Urothelium cell line (cell line): ENCODE measurements around the gene PDK3.

Source experiments
- DNase-seq: peaks from one replicate; pipeline ENCODE4 v3.0.0; 2011; ENCODE audit warnings: low spot score, mixed read lengths
- FAIRE-seq: peaks from 2 replicates; lab custom pipeline; 2011; peaks lifted over from hg19 to GRCh38; lab: Jason Lieb, UNC

Gene PDK3

DNA sequence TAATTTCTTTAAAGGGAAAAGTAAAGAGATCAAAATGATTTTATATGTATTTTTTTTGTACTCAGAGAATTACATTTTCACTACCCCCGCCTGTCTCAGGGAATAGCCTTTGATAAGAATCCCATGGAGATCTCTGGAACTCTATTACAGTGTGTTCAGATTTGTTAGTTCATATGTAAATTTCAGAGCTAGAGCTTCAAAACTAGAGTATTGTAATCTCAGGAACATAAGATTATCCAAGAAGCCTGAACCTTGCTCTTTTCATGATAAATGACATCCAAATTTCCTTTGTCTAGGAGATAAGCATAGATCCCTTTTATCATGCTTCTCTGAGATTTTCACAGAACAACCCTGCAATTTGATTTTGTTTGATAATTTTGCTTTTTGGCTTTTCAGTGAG, 82.9 kb downstream of the PDK3 start:
- DNase-seq, result no peak
- FAIRE-seq, result no peak

DNA sequence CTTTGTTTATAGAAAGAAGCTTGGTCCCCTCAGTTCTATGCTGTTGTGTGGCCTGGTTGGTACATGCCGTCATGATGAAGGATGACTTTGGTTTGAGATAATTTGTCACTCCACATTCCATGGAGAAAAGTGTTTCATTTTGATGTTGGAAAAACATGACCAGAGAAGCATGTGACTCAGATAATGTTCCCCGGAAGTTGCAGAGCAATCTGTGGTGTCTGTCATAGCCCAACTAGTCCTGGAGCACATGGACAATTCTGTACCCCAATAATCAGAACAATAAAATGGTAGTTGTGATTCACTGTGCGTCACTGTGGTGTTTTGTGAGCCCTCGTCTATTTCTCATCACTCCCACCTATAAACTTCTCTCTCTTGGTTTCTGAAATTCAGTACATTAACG, 85.1 kb downstream of the PDK3 start:
- no peak for DNase-seq
- no peak for FAIRE-seq

DNA sequence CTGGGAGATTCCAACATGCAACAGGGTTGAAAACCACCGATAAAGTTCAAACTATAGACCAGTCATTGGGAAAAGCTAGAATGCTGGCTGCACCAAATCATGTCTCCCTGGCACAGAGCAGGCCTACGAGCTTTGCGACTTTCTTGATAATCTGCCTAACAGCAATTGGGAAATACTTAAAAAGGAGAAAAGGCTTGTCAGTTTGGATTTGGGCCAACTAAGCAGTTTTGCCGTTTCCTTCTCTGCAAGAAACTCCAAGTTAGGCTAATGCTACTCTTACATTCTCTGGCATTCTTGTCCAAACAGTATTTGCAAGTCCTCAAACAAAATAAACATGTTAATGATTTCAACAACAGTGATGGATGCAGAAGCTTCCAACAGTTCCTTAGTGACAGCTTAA, 87.9 kb downstream of the PDK3 start:
- FAIRE-seq, result no peak
- DNase-seq, result no peak

DNA sequence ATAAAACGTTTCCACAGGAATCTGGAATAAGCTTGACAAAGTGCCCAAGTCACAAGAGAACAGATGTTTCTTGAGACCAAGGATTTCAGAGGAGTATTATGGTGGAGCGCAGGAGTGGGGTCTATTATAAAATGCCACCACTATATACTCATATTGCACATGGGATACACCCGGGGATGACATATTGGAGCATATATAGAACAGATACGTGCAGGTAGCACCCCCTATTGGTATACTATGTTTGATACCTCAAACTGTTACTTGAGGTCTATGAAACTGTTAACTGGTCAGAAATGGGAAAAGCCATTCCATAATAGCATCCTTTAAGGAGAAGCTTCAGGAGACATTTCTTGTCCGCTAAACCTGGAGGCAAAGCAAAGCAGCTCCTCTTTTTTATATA, 96.0 kb downstream of the PDK3 start:
- no peak for FAIRE-seq
- DNase-seq, result no peak

DNA sequence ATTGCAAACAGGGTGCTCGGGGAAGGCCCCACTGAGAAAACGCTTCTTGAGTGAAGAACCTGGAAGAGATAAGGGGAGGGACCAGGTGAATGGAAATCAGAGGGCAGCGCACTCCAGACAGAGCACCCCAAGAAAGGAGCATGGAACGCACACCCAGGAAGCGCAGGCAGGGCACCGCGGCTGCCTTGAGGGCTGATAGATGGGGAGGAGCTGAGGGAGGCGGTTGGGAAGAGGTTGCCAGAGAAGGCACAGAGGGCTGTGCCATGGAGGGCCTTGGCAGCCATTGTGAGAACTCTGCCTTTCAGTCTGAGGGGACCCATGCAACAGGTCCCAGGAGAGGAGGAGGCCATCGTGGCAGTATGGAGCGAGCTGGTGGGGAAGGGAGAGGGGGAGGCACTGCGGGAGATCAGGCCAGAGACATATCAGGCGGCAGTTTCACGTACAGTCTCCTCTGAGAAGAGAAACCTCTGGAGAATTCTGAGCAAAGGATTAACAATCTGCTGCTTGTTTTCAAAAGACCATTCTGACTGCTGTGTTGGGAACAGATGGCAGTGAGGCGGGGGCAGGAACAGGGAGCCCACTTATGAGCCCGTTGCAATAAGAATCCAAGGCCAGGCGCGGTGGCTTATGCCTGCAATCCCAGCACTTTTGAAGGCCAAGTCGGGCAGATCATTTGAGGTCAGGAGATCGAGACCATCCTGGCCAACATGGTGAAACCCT, 98.4 kb downstream of the PDK3 start:
- DNase-seq (no peak), FAIRE-seq (no peak)

DNA sequence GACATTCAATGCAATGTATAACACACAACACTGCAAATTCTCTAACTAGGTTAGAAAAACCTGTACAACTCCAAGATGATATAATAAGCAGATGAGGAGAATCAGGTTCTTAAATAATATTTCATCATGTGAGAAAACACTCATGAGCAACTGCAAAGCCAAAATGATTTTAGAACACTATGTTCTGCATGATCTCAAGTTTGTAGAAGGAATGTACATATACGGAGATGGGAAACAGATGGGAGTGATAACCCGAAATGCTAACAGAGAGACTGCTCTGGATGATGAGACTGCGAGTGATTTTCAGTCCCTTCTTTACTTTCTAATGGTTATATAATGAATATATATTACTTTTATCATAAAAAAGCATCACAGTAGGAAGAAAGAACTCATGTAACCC, 101.2 kb downstream of the PDK3 start:
- DNase-seq (no peak), FAIRE-seq (no peak)

DNA sequence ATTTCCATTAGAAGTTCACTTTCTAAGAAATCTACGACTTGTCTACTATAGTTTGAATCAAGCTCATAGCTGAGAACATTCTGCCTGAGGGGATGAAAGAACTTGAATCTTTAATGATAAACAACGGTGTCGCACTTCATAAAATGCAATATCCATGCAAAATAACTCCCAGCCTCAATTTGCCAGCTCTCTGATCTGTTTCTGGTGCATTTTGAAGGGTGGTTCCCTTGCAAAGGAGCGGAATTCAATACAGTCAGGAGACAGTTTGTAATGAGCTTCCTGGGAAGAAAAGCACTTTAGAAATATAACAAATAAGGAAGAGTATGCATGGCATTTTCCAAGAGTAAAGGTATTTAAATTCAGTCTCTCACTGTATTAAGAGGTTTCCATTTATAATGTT, 102.1 kb downstream of the PDK3 start:
- FAIRE-seq (no peak), DNase-seq (no peak)

DNA sequence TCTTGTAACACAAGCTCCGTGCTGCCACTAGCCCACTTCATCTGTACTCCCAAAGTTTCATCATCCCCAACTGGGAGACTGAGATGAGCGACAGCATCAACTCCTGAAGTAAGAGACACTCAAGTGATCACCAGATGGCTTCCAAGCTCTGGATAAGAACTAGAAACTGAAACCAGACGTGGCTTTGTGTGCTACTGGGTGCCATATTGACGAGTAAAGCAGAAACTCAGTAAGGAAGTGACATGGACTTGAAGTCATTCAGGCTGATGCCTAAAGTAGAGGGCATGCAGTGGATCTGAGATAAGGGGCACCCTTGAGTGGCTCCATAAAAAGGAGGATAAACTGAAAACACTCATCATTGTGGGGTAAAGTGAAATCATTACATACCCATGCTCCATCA, 109.7 kb downstream of the PDK3 start:
- no peak for DNase-seq
- FAIRE-seq, result no peak

DNA sequence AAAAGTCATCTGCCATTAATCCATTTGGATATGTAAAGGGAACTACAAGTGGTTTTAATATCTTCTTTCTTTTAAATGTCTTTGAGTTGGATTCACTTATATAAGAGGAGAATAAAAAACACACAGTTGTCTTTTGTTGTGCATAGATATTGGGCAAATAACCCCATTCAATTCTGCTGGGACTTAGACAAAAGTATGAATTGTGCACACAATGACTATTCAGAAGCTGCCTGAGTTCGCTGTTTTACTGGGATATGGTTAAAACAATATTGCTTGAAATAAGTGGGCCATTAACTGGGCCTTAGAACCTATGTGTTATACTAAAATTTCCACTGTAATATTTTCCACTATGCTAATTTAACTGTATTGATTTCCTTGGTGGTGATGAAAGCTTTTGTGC, 110.4 kb downstream of the PDK3 start:
- FAIRE-seq, result no peak
- no peak for DNase-seq

DNA sequence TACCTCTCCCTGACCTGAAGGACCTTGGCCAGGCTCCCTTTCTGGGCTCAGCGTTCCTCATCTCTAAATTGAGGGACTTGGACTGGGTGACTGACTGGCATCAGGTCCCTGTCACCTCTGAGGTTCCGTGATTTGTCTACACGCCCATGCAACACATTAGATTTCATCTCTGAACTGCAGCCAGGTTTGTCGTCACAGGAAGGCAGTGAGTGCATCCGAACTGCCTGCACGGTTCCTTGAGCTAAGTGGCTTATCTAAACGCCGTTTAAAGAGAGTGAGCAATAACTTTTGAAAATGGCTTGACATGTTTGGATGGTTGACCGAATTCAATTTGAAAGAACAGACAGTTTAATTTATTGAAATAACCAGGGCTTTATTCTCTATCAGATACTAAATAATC, 112.0 kb downstream of the PDK3 start:
- DNase-seq, result no peak
- no peak for FAIRE-seq
